Ascending aorta (tissue), 2 donors: ENCODE data around the gene PCSK6. TPM values are rescaled to one million over a fixed set of nuclear protein-coding genes. Genes with fewer than 3 reads are reported as not detected.

Experiments
- DNase-seq, 2 donors: peaks; one replicate each; pipeline ENCODE4 v3.0.0-alpha.2; 2019; ENCODE audit warnings: low spot score in 2 of 2
- H3K27ac ChIP-seq, 2 donors: fragments of 200-600 bp; sonication (generic); one replicate each; pipeline ENCODE4 v1.5.1; 2016 to 2017; ENCODE audit warnings: mild to moderate bottlenecking in 1 of 2
- H3K27me3 ChIP-seq: fragments of 200-600 bp; sonication (generic); one replicate; pipeline ENCODE4 v1.5.1; 2017
- H3K36me3 ChIP-seq, 2 donors: fragments of 200-600 bp; sonication (generic); one replicate each; pipeline ENCODE4 v1.5.1; 2016
- H3K4me1 ChIP-seq, 2 donors: fragments of 200-600 bp; sonication (generic); one replicate each; pipeline ENCODE4 v1.5.1; 2016 to 2017; ENCODE audit warnings: mild to moderate bottlenecking in 1 of 2
- H3K4me3 ChIP-seq, 2 donors: fragments of 200-600 bp; sonication (generic); one replicate each; pipeline ENCODE4 v1.5.1; 2016 to 2017; ENCODE audit warnings: mild to moderate bottlenecking in 1 of 2
- H3K9me3 ChIP-seq, 2 donors: fragments of 200-600 bp; sonication (generic); one replicate each; pipeline ENCODE4 v1.5.1; 2016
- intact Hi-C: fragments of 100-400 bp; cut with DNase I; formaldehyde crosslinking; loops from one replicate; pipeline ENCODE4 v1.15.1; 2023
- total RNA-seq: library from RNA; depleted of rRNA; stranded (reverse); fragments of >200 nt; gene quantifications from one replicate; pipeline ENCODE4 v1.1.0, GENCODE V29; 2016
- TF ChIP-seq, protein P1 (sequence below), 3 experiments: fragments of 200-600 bp in 2 of 3; fragments of 450-650 bp in 1 of 3; sonication (generic) in 2 of 3; IDR thresholded peaks; one replicate each; pipeline ENCODE4 v1.5.1; 2016 to 2019; ENCODE audit warnings: antibody characterized with exemption in 3 of 3, mild to moderate bottlenecking in 1 of 3, moderate library complexity in 1 of 3

PCSK6 gene
- total RNA-seq, 1 donor from 2014 or later: 3.9 TPM

- H3K27me3 ChIP-seq: no peaks in the 10 kb centered on the region
- no peaks in the 10 kb centered on the region for H3K4me1 ChIP-seq
- DNase-seq: peak in 1 of 2 donors; percentile 44
- TF ChIP-seq, protein P1, sequence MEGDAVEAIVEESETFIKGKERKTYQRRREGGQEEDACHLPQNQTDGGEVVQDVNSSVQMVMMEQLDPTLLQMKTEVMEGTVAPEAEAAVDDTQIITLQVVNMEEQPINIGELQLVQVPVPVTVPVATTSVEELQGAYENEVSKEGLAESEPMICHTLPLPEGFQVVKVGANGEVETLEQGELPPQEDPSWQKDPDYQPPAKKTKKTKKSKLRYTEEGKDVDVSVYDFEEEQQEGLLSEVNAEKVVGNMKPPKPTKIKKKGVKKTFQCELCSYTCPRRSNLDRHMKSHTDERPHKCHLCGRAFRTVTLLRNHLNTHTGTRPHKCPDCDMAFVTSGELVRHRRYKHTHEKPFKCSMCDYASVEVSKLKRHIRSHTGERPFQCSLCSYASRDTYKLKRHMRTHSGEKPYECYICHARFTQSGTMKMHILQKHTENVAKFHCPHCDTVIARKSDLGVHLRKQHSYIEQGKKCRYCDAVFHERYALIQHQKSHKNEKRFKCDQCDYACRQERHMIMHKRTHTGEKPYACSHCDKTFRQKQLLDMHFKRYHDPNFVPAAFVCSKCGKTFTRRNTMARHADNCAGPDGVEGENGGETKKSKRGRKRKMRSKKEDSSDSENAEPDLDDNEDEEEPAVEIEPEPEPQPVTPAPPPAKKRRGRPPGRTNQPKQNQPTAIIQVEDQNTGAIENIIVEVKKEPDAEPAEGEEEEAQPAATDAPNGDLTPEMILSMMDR (IDR thresholded peaks at IDR 0.05): no peak
- intact Hi-C loops: no loop called here
- no peak overlapping the region for H3K27ac ChIP-seq
- no peaks in the 10 kb centered on the region for H3K9me3 ChIP-seq
- no peaks in the 10 kb centered on the region for H3K36me3 ChIP-seq
- H3K4me3 ChIP-seq: no peak overlapping the region
These were observed 41.7 kb upstream of the PCSK6 start for GRCh38 chr15:101531170-101531569.

- Histone ChIP-seq H3K4me1 (no peaks in the 10 kb centered on the region), H3K27me3 (no peaks in the 10 kb centered on the region), H3K4me3 (no peak overlapping the region), H3K36me3 (no peaks in the 10 kb centered on the region), H3K27ac (no peak overlapping the region), H3K9me3 (no peaks in the 10 kb centered on the region)
- intact Hi-C loops: no loop called here
- TF ChIP-seq, protein P1 (IDR thresholded peaks at IDR 0.05): no peak
- DNase-seq: peak in 1 of 2 donors; percentile 28
These were observed 40.9 kb upstream of the PCSK6 start for GRCh38 chr15:101530224-101530958.

- no peaks in the 10 kb centered on the region for H3K27me3 ChIP-seq
- H3K9me3 ChIP-seq: no peaks in the 10 kb centered on the region
- H3K4me1 ChIP-seq: no peaks in the 10 kb centered on the region
- no peaks in the 10 kb centered on the region for H3K36me3 ChIP-seq
- H3K4me3 ChIP-seq: no peak overlapping the region
- intact Hi-C loops: no loop called here
- TF ChIP-seq, protein P1 (IDR thresholded peaks at IDR 0.05): no peak
- H3K27ac ChIP-seq: no peak overlapping the region
- peak in 1 of 2 donors; percentile 44 for DNase-seq
These were observed 39.4 kb upstream of the PCSK6 start for GRCh38 chr15:101528917-101529299.

DNA sequence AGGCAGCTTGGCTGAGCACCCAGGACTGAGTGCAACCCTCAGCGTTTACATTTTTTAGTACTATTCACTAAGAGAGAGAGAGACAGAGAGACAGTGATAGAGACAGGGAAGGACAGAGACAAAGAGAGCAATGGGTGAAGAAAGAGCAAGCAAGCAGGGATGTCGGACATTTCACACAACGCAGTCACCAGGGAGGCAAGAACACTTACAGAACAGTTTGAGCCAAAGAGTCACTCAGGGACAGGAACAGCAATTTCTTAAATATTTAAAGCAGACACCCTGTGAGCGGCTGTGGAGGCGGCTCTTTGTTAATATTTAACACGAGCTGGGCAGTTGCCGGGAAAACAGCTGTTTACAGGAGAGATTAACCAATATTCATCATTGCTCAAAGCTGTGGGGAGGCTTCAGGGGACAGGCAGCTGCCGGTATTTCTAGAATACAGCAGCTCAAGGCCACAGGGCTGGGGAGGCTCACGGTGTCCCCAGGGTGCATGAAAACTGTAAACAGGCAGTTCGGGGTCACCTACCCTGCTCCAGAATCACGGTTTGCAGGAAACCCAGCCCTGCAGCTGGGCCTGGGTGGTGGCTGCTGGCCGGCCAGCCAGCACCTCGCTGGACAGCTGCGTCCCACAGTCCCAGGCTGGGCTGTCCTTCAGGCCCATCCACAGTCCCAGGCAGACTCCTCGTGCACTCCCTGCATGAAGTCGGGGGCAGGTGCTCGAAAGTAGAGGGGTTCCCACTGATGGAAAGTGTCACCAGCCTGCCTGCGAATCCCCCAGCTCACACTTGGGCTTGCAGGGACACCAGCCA is 38.8 kb upstream of the PCSK6 start:
- H3K9me3 ChIP-seq: no peaks in the 10 kb centered on the region
- TF ChIP-seq, protein P1 (IDR thresholded peaks at IDR 0.05): no peak
- H3K27me3 ChIP-seq: no peaks in the 10 kb centered on the region
- peak in 1 of 2 donors; percentile 48 for DNase-seq
- H3K27ac ChIP-seq: no peak overlapping the region
- H3K4me3 ChIP-seq: no peak overlapping the region
- H3K36me3 ChIP-seq: no peaks in the 10 kb centered on the region
- no peaks in the 10 kb centered on the region for H3K4me1 ChIP-seq
- intact Hi-C loops: no loop called here

DNA sequence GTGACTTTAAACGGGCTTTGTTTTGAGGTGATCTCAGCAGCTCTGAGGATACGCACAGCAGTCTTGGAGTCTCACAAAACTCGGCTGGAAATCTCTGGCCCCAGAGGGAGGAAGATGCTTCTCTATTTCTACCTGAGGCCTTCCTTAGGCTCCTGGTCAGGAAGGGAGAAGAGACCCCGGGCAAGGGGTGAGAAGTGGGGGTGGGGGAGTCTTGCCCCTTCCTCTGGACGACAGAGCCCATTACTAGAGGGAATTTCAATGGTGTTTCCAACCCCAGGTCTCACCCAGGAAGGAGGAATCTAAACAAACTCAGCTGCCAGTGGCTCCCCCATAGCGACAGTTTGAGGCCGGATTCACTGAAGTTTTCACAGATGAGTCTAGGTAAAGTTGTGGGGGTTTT is 37.4 kb upstream of the PCSK6 start:
- Histone ChIP-seq H3K27ac (no peak overlapping the region), H3K36me3 (no peaks in the 10 kb centered on the region), H3K9me3 (no peaks in the 10 kb centered on the region), H3K4me3 (no peak overlapping the region), H3K4me1 (no peaks in the 10 kb centered on the region), H3K27me3 (no peaks in the 10 kb centered on the region)
- TF ChIP-seq, protein P1 (IDR thresholded peaks at IDR 0.05): no peak
- no peak for DNase-seq
- intact Hi-C loops: no loop called here
